Measurements from ENCODE around the gene ADGRA1.

The ADGRA1 gene

GRCh38 chr10:133076274-133077038 lies 11.3 kb upstream of the ADGRA1 start:
- no peak for DNase-seq

GRCh38 chr10:133079836-133080682 lies 7.7 kb upstream of the ADGRA1 start:
- DNase-seq, result no peak

GRCh38 chr10:133080683-133081040 lies 7.1 kb upstream of the ADGRA1 start:
- no peak for DNase-seq

- DNase-seq, result no peak
These were observed 6.1 kb upstream of the ADGRA1 start for GRCh38 chr10:133081636-133082035.

GRCh38 chr10:133082685-133083421 lies 4.9 kb upstream of the ADGRA1 start:
- DNase-seq, result no peak

GRCh38 chr10:133083422-133084100 lies 4.2 kb upstream of the ADGRA1 start:
- no peak for DNase-seq

- DNase-seq, result no peak
These were observed 3.2 kb upstream of the ADGRA1 start for GRCh38 chr10:133084491-133084890.

- no peak for DNase-seq
These were observed 2.2 kb upstream of the ADGRA1 start for GRCh38 chr10:133085251-133086125.

GRCh38 chr10:133086247-133086646 lies 1.5 kb upstream of the ADGRA1 start:
- DNase-seq, result no peak

GRCh38 chr10:133087045-133087678 lies 562 bp upstream of the ADGRA1 start:
- DNase-seq, result no peak

- no peak for DNase-seq
These were observed 643 bp downstream of the ADGRA1 start for GRCh38 chr10:133088179-133088955.

GRCh38 chr10:133088956-133089800 lies 1.5 kb downstream of the ADGRA1 start:
- DNase-seq, result no peak

- no peak for DNase-seq
These were observed 2.4 kb downstream of the ADGRA1 start for GRCh38 chr10:133090101-133090500.

- no peak for DNase-seq
These were observed 2.9 kb downstream of the ADGRA1 start for GRCh38 chr10:133090654-133091053.

- no peak for DNase-seq
These were observed 3.6 kb downstream of the ADGRA1 start for GRCh38 chr10:133091316-133091715.

GRCh38 chr10:133093291-133093690 lies 5.6 kb downstream of the ADGRA1 start:
- DNase-seq, result no peak

- no peak for DNase-seq
These were observed 6.6 kb downstream of the ADGRA1 start for GRCh38 chr10:133094286-133094685.

- no peak for DNase-seq
These were observed 7.1 kb downstream of the ADGRA1 start for GRCh38 chr10:133094866-133095265.

GRCh38 chr10:133095586-133095985 lies 7.9 kb downstream of the ADGRA1 start:
- no peak for DNase-seq

Data from HCEC 1CT (cell line).